IPS-NIHi11 (cell line): ENCODE results near the gene MEGF11.

Experiments used
- DNase-seq: peaks from one replicate; pipeline ENCODE4 v3.0.0; 2012; ENCODE audit warnings: mixed read lengths, low spot score

MEGF11 gene

DNA sequence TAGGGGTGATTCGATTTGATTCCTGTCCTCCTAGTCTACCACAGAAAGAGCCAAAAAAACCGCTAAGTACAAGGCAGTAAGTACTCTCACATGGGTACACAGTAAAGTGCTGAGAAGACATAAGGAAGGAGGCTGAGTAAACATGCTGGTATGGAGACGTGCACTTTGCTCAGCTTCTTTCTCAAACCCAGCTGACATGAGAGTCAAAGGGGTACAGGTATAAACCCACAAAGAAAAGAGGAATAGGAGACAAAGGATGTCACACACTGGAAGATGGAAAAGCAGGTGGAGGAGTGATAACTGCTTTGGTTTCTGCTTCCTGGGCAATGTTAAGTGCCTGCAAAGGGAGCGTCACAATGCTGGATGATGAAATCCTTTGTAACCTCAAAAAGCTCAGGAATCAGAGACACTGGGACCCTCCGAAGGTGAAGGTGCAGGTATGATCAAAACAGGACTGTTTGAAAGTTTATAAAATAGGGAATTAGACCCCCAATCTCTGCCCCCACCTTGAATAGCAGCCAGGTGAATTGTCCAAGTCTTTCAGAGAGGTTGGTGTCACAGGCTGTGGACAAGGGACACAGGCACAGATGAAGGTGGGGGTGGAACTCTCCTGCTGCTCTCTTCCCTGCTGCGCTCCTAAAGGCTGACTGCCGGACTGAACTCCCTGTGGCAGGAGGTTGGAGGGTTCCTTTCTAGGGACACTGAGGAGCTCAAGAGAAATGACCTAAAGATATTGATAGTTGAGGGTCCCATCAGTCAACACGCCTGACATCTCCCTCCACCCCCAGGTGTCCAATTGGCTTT is 282.4 kb downstream of the MEGF11 start:
- DNase-seq, result no peak

DNA sequence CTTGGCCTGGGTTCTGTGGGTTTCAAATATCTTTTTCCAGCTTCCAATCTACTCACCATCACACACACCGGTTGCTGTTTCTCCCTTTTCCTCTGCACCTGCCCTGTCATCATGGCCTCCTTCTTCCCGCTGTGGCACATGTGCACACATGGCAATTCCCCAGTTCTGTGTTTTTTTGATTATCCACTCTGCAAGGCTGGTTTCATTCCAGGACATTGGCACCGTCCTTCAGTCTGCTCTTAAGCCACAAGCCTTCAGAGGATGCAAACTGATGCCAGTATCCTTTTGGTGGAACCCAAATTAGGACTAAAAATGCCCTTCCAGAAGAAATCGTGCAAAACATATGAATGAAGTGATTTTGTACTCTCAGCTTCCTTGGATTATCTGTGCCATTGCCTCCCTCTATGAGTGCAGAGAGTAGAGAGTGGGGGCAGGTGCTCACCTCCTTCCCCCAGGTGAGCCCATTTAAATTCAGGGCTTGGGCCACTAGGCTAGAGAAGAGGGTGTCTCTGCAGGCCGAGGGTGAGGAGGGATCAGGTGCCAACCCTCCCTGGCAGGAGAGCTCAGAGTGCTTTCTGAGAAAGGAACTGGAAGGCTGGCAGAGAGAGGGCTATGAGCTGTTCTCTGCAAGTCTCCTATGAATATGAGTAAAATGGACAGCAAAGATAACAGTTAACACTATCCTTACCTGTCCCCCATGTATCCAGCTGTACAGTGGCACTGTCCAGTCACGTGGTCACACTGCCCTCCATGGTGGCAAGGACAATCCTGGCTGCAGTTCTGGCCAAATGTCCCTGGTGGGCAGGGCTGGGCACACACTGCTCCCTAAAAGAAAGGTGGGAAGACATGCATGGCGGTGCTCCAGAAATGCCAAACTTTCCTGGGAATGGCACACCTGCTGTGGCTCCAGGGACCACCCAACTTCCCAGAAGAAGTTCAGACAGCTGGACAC is 283.4 kb downstream of the MEGF11 start:
- DNase-seq, result no peak

DNA sequence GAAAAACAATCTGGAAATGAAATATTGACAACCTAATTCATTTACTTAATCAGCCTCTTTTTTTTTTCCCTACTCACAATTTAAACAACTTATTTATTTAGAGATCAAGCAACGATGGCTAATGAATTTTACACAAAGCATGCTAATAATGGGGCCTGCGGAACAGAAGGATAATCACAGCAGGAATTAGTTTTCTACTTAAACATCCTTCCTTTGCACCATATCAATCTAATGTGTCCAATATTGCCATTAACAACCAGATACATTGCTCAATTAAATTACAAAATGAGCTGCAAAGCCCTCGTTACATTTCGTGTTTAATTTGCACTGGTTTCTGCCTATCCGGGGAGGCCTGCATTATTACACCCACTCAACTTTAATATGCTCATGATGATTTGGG is 285.0 kb downstream of the MEGF11 start:
- DNase-seq, result no peak

DNA sequence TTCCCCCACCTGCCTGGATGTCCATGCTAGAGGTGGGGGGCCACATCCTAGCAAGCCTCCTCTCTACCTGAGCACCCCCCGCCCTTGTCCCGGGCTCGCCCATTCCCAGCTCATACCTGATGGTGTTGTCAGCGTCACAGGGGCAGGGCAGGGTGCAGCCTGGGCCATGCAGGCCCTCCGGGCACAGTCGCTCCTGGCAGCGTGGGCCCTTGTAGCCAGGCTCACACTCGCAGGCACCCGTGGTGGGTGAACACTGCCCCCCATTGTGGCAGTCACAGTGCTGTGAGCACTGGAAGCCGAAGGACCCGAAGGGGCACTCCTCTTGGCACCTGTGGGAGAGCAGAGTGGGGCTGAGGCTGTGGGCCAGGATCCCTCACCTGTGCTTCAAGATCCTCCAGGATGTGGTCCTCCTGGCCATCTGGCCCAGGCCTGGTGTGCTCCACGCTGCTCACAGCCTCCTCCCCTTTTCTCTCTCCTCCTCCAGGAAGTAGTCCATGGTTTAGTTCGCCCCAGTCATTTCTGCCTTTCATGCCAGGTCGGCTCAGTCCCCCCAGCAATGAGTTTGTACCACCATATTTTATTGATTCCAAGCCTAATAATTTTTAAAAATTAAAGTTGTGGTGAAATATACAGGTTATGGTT is 288.6 kb downstream of the MEGF11 start:
- no peak for DNase-seq

DNA sequence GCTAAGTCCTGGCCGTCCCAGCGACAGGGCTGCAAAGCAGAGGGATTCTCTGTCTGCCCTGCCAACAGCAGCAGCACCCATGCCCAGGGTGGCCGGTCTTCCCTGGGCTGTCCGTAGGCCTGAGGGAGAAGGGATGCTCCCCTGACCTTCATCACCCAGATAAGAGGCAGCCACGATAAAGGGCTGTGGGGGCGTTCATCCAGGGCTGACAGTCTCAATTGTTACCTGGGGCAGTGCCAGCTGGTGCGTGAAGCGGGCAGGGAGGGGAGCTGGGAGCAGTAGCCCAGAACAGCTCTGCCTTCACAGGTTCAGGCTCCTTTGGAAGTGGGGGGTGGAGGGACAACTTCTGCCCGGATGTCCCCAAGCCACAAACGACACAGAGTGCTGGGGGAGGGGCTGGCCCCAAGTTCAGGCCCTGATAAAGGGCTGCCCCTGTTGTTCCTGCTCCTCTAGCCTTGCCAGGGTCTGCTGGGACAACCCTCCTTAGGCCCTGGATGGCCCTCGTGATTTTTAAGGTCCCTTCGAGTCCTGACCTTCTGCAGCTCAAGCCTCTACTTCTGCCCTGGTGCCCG is 289.6 kb downstream of the MEGF11 start:
- no peak for DNase-seq

DNA sequence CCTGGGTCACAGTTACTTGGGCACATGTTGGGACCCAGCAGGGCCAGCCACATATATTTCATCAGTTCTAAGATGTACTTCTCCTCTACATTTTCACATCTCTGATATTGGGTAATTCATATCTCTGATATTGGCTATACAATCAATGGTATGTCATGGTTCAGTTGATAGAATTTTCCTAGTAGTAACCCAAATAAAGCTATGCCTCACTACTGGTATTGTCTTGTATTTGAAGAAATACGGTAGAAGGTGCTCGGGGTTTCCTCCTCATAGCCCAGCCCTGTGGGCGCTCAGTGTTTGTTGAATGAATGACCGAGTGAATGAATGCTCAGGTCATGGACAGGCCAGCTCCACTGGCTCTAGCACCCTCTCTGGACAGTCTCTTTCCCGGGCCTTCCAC is 290.2 kb downstream of the MEGF11 start:
- DNase-seq, result no peak

DNA sequence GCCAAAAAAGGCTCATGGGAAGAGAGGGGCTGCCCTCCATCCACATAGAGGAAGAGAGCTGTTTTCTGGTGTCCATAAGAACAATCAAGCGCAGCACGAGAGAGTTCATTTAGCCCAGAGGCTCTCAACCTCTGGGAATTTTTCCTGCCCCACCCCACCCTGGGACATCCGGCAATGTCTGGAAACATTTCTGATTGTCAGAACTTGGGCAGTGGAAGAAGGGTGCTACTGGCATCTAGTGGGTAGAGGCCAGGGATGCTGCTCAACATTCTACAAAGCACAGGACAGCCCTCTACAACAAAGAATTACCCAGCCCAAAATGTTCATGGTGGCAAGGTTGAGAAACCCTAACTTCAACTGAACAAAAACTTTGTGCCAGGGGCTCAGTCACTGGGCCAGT is 291.4 kb downstream of the MEGF11 start:
- no peak for DNase-seq

DNA sequence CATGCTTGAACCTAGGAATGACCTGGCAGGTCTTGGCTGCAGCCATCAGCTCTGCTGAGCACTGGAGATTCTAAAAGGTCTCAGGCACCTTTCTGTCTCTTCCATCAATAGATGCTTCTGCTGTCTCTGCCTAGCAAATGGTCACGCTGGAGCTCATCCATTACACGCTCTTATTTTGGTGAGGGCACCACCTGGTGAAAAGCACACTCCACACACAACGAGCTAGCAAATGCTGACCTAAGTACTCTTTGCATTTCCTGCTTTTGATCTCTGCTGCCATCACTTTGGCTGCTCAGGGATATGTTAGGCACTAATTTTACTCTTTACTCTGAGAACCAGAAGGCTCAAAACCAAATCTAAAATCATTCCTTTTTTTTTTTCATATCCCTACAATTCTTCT is 293.0 kb downstream of the MEGF11 start:
- no peak for DNase-seq

DNA sequence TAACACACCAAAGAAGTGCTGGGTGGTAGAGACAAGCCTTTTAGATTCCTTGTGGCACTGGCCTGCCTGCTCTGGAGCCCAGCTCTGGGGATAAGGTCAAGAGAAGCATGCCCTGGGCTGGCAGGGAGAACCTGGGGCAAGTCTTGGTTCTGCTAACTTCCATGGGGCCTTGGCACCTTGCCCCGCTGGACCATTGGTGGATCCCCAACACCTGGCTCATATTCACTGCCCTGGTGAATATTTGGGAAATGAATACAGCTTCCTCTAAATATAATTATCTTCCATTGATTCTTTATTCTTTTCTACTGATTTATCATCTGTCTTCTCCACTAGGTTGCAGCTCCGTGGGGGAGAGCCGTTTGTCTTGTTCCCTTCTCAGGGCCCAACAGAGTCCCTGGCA is 294.7 kb downstream of the MEGF11 start:
- no peak for DNase-seq

DNA sequence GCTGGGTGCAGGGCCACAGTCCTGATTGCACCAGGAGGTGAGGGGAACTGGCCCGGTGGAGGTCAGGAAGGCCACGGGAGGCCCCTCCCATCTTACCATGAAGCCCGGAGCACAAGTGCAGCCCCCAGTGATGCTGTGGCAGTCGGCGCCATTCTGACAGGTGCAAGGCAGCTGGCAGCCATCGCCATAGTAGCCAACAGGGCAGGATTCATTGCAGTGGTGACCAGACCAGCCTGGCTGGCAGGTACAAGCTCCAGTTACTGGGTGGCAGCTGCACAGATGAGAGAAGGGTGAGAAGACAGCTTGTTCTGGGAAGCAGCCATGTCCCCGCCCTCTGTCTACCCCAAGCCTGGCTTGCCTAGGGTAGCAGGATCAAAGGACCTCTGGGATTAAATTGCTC is 296.1 kb downstream of the MEGF11 start:
- no peak for DNase-seq

DNA sequence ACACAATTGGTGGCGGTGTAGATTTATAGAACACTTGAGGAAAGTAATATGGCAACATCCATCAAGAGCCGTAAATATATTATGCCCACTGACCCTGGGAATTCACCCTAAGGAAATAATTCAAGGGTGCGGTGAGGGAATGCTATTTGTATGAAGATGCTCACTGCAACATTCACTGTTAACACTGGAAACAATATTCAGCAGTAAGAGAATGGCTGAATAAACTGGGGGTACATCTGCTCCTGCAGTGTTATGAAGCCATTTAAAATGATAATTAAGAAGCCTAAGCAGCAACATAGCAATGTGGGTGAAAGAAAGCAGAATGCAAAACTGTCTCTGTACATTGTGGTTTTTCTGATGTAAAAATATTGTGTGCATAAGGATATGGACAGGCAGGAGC is 296.7 kb downstream of the MEGF11 start:
- no peak for DNase-seq

DNA sequence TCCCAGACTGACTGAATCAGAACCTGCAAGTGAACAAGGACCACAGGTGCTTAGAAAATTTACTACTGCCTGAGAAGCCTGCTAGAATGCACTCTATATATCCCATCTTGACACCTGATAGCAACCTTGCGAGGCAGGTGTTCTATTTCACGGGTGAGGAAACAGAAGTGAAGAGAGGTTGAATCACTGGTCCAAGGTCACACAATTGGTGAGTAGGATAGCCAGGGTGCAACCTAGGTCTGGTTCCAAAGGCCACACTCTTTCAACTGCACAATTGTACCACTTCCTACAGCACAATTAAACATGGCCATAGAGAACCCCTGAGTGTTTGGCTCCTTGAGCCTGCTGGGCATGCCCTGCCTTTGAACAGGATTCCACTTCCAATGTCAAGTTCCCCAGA is 297.2 kb downstream of the MEGF11 start:
- DNase-seq, result no peak

DNA sequence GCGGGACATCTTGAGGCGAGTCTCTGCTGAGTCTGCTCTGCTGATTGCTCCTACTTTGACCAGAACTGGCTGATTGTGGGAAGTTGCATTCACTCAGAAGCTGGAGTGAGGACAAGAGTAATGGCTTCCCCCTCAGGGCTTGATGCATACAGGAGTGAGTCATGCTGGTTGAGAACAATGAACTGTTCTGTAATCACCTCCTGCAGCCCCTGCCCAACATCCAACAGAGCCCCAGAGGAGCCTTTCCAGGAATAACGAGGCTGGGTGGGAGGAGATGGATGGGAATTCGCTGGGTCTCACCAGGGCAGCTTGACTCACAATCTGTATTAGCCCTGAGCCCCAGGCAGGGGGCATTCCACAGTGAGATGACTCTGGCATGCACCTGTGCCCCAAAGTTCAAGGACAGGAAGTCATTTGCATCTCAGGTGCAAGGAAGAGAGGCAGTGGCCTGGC is 299.2 kb downstream of the MEGF11 start:
- DNase-seq, result peak; percentile 54

DNA sequence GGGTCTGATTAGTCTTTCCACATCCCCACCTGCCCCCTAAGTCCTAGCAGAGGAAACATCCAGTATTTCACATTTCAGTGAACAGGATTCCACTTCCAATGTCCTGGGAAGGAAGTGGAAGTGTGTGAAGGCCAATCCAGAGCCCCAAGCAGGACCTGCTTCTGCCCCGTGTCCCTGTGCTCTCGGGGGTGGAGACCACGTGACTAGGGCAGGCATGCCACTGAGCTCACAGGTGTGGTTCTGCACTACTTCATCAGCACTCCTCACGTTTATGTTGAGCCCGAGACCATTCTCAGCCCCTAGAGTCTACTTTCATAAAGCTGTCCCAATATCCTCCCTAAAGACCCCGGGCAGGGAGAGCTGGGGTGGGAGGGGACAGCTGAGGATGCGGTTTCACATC is 299.9 kb downstream of the MEGF11 start:
- no peak for DNase-seq

DNA sequence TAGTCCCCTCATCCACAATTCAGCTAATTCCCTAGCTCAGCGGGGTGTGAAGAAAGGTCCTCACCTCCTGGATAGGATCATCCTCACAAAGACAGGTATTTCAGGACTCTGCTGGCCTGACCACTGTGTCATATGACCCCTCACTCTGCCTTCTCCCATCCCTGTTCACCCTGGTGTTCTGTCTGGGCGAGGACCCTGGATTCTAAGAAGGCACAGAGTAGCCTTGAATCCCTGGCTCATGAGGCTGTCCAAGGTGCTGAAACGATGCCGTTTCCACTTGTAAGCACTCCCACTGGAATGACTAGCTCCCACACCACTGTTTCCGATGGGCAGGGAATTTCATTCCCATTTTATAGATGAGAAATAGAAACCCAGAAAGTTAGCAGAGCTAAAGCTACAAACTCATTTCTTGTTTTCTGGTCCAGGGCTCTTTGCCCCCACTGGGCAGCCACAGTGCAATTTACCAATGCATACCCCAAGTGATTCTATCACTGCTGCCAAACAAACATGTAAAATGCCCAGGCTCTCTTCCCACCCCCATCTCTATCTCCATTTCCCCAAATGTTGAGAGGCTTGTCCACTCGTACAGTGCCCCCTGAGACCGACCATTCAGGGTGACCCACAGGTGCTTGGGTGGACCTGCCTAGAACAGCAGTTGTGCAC is 301.0 kb downstream of the MEGF11 start:
- peak; percentile 82 for DNase-seq

DNA sequence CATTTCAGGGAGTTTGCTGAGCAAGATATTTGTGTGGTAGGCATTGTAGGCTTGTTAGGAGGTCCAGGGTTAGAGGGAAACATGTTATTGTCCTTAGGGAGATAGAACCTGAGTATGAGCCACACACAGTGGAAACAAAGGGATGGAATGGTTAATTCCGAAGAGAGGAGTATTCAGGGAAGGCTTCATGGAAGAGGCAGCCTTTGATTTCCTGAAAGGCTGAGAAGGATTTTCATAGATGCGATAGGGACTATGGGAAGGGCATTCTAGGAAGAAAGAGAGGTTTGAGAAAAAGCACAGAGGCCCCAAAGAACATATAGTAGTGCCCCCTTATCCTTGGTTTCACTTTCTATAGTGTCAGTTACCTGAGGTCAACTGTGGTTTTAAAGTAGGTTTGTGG is 302.5 kb downstream of the MEGF11 start:
- no peak for DNase-seq

DNA sequence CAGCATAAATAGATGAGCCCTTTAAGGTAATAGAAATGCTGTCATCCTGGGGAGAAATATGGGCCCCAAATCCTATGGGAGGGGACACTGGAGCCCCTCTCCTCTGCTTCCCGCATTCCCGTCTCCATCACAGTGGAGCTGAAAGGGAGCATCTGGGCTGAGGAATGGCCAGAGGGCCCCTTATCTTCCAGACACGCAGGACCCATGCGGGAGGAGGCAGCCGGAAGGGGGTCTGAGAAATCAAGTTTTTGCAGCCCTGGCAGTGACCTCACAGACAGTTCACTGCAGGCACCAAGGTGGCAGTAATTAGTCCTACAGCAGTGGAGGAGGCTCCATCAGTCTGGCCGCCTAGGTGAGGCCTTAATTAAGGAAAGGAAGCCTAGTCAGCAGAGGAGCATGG is 304.1 kb downstream of the MEGF11 start:
- no peak for DNase-seq

DNA sequence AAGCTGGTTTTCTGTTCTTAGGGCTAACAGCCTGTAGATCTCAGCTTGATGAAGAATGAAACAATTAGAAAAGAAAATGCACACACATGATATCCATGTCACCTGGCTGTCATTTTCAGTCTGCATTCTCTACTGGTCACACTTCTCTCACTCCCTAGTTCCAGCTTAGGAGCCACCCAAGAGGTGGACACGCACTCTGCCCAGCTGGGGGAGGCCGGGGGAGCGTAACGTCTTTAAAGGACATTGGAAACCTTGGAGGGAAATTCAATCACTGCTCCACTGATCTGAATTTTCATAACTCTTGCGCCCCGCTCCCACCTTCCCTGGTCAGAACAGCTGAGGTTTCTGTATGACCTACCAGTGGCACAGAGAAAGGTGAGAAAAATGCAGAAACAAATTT is 304.5 kb downstream of the MEGF11 start:
- DNase-seq, result no peak

DNA sequence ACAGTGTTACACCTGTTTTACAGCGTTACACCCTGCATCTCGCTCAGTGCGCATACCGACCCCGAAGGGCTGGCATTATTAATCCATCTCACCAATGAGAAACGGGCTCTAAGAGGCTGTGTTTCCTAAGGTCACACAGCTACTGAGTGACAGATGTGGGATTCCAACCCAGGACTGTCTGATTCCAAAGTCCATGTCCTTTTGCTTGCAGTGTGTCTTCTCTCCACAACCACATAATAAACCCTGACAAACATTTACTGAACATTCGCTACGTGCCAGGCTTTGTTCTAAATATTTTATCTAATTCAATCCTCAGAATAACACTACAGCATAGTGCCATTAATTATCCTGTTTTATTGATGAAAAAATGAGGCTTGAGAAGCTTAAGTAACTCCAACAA is 305.2 kb downstream of the MEGF11 start:
- DNase-seq, result no peak

DNA sequence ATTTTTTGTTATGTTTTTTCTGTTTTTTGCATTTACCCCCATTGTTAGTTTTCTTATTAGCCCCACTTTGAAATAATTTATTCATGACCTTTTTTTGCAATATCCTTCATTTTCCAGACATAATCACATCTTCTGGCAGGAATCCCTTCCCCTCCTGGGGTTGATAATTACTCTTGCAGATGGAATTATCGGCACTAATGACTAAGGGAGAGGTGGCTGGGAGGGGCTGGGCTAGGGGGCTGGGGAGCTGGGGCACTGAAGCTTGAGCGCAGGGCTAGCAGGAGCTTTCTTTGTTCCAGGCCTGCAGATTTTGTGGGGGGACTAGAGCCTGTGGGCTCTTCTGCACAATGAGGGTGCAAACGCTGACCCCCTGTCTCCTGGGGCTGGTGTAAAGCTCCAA is 306.5 kb downstream of the MEGF11 start:
- no peak for DNase-seq

DNA sequence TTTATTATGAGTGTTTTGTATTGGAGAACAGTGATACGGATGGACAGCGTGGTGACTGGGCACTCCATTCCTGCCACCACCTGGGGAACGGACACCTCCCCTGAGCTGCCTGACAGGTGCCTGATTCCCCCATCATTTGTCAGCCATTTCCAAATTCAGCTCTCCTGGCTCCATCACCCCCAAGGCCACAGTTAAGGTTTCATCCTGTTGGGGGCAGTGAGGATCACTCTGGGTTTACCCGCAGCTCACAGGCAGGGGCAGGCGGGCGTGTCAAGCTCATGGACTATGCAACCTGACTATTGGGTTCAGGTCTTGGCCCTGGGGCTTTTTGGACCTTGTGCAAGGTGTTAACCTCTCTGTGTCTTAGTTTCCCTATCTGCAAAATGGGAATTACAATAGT is 307.9 kb downstream of the MEGF11 start:
- peak; percentile 57 for DNase-seq

DNA sequence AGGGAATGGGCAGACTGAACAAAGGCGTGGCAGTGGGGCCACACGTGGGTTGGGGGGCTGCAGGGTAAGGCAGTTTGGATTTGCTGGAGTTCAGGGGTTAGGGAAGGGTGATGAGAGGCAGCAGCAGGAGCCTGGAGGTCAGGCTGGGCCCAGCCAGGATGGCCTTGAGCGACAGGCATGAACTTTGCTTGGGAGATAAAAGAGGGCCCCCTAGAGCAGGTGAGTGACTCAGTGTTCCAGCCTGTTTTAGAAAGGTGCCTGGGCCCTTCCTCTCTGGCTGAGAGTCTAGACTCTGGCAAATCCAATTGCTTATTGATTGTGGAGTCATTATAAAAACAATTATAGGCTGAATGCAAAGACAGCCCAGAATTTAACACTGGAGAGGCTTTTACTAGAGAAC is 309.1 kb downstream of the MEGF11 start:
- DNase-seq, result no peak
